K562 (cell line): ENCODE data around the gene DDX54. TPM values are rescaled to one million over a fixed set of nuclear protein-coding genes. Genes with fewer than 3 reads are reported as not detected.

ENCODE experiments used
- ATAC-seq: fragments of 200-7000 bp; cut with Tn5 transposase; 3 replicates; pipeline ENCODE4 v1.9.1; 2020; ENCODE audit warnings: moderate library complexity
- BruUV-seq: library from RNA; stranded (reverse); fragments of 400-500 nt; replicated peaks from 2 replicates; lab custom pipeline; 2021; lab: Mats Ljungman, UMichigan
- CTCF ChIA-PET: fragments of 300-600 bp; formaldehyde crosslinking; extraction: SDS; loops from one replicate; lab custom pipeline; 2021; ENCODE audit warnings: low intra/inter-chr PET ratio; lab: Yijun Ruan, JAX
- POLR2A ChIA-PET: fragments of 300-600, 350-650 bp; sonication (Branson Sonifier 250); formaldehyde crosslinking; extraction: SDS; loops from one replicate; lab custom pipeline; 2021; ENCODE audit warnings: antibody characterized with exemption, inconsistent platforms; lab: Yijun Ruan, JAX
- DNase-seq, 4 experiments: peaks; one replicate each; pipeline versions ENCODE4 v3.0.0 to v3.0.0-alpha.2; 2011 to 2018; ENCODE audit warnings: low spot score in 3 of 4, mixed read lengths in 3 of 4; ENCODE audit errors: extremely low read depth in 1 of 4
- FAIRE-seq: peaks from 2 replicates; lab custom pipeline; 2011; peaks lifted over from hg19 to GRCh38; lab: Jason Lieb, UNC
- H2AFZ ChIP-seq: 2 replicates; pipeline ENCODE4 v1.6.0; 2011; ENCODE audit warnings: low read depth, low read length, control low read depth, inconsistent platforms
- H3K27ac ChIP-seq: fragments of 200-600 bp; 3 replicates; pipeline ENCODE4 v1.8.0; 2011; ENCODE audit warnings: low read depth, mild to moderate bottlenecking, control low read depth, inconsistent platforms, low read length, moderate library complexity, mixed read lengths; ENCODE audit errors: extremely low read depth
- H3K27me3 ChIP-seq, 2 experiments: fragments of 300-600 bp in 1 of 2; 2 replicates in 1 of 2; 3 replicates in 1 of 2; pipeline versions ENCODE4 v1.6.0 to v1.8.0; 2011; ENCODE audit warnings: inconsistent platforms in 2 of 2, low read length in 2 of 2, mild to moderate bottlenecking in 1 of 2, mixed read lengths in 1 of 2, moderate library complexity in 1 of 2; ENCODE audit not compliant: control insufficient read depth in 2 of 2, insufficient read depth in 2 of 2
- H3K36me3 ChIP-seq: fragments of 300-600 bp; 3 replicates; pipeline ENCODE4 v1.8.0; 2011; ENCODE audit warnings: mild to moderate bottlenecking, low read length, inconsistent platforms; ENCODE audit not compliant: control insufficient read depth, insufficient read depth
- H3K4me1 ChIP-seq, 2 experiments: fragments of 200-600 bp in 1 of 2; replicated peaks in 1 of 2; 2 replicates in 1 of 2; 3 replicates in 1 of 2; pipeline versions ENCODE4 v1.5.1 to v1.8.0; 2011; ENCODE audit warnings: inconsistent platforms in 2 of 2, low read length in 2 of 2, mild to moderate bottlenecking in 1 of 2, mixed read lengths in 1 of 2, moderate library complexity in 1 of 2; ENCODE audit not compliant: control insufficient read depth in 2 of 2, insufficient read depth in 2 of 2
- H3K4me2 ChIP-seq: 2 replicates; pipeline ENCODE4 v1.6.1; 2011; ENCODE audit warnings: low read length, control low read depth, inconsistent platforms, mixed read lengths; ENCODE audit not compliant: insufficient read depth
- H3K4me3 ChIP-seq: fragments of 200-600 bp; sonication (generic), shearing (Covaris generic); 2 replicates; pipeline ENCODE4 v1.5.1; 2016; ENCODE audit warnings: control low read depth, inconsistent platforms
- H3K79me2 ChIP-seq: fragments of 200-600 bp; 3 replicates; pipeline ENCODE4 v1.8.0; 2011; ENCODE audit warnings: low read length, inconsistent platforms; ENCODE audit not compliant: control insufficient read depth, insufficient read depth
- H3K9ac ChIP-seq, 2 experiments: 2 replicates each; pipeline versions ENCODE4 v1.6.0 to v1.6.1; 2011; ENCODE audit warnings: low read depth in 2 of 2, low read length in 2 of 2, control low read depth in 1 of 2, inconsistent platforms in 1 of 2, mild to moderate bottlenecking in 1 of 2, mixed read lengths in 1 of 2; ENCODE audit not compliant: insufficient read depth in 1 of 2
- H3K9me1 ChIP-seq: one replicate; pipeline ENCODE4 v1.6.0; 2011; ENCODE audit warnings: inconsistent platforms, mild to moderate bottlenecking, low read length, moderate library complexity; ENCODE audit not compliant: control insufficient read depth, insufficient read depth
- H3K9me3 ChIP-seq: replicated peaks from 2 replicates; pipeline ENCODE4 v1.5.1; 2011; ENCODE audit warnings: low read depth, low read length, inconsistent platforms; ENCODE audit not compliant: control insufficient read depth, insufficient read depth
- H4K20me1 ChIP-seq: replicated peaks from 2 replicates; pipeline ENCODE4 v1.6.1; 2011; ENCODE audit warnings: low read length, inconsistent platforms, mixed read lengths; ENCODE audit not compliant: control insufficient read depth, insufficient read depth
- BCOR ChIP-seq: fragments of 450-650 bp; IDR thresholded peaks from 2 replicates; pipeline ENCODE4 v1.6.1; 2016
- CBX3 ChIP-seq, 2 experiments: IDR thresholded peaks; 1 replicate in 1 of 2; 2 replicates in 1 of 2; pipeline ENCODE4 v1.6.1; 2012; ENCODE audit warnings: inconsistent platforms in 2 of 2, low read length in 2 of 2, borderline replicate concordance in 1 of 2, control low read depth in 1 of 2
- SPI1 ChIP-seq: IDR thresholded peaks from 2 replicates; pipeline ENCODE4 v1.6.1; 2011; ENCODE audit warnings: low read depth, low read length, control low read depth, borderline replicate concordance
- TCF3 ChIP-seq: sonication (generic); formaldehyde crosslinking; IDR thresholded peaks from 2 replicates; pipeline ENCODE4 v1.4.0; 2020; ENCODE audit warnings: mild to moderate bottlenecking, missing genetic modification reagents
- WGBS: fragments of 100-300 bp; shearing (Covaris generic); methylation state at CpG from one replicate; pipeline ENCODE4 v1.1.6; 2016; ENCODE audit warnings: low coverage, mixed read lengths; ENCODE audit not compliant: insufficient coverage; ENCODE audit errors: missing lambda C conversion rate; 5-methylcytosine and 5-hydroxymethylcytosine counted together
- in situ Hi-C: fragments of 300-500 bp; cut with MboI; formaldehyde crosslinking; loops from 4 replicates; pipeline ENCODE4 v1.15.0; 2018; ENCODE audit warnings: inconsistent platforms, mixed read lengths
- intact Hi-C: fragments of 100-400 bp; cut with micrococcal nuclease; formaldehyde crosslinking; loops from 2 replicates; pipeline ENCODE4 v1.14.2; 2022
- polyA plus RNA-seq, 8 experiments: library from polyadenylated mRNA; depleted of rRNA in 4 of 8; stranded (reverse) in 5 of 8; unstranded in 3 of 8; fragments of >200 nt; fragmentation: Nextera tagmentation in 2 of 8; fragmentation: Illumina TruSeq in 1 of 8; extraction: Ambion mirVana in 2 of 8; extraction: Trizol in 1 of 8; gene quantifications; 2 replicates each; pipeline versions ENCODE4 v1.2.1 to v1.2.3, GENCODE V29; 2011 to 2014; ENCODE audit warnings: inconsistent platforms in 1 of 8, missing spikeins in 1 of 8
- total RNA-seq, 7 experiments: library from RNA; depleted of rRNA in 6 of 7; stranded (reverse); fragments of >200 nt in 6 of 7; fragmentation: Illumina TruSeq in 2 of 7; extraction: Trizol in 2 of 7; gene quantifications; 2 replicates each; pipeline versions ENCODE4 v1.2.1 to v1.2.3, GENCODE V29; 2011 to 2021; ENCODE audit warnings: low replicate concordance in 1 of 7

Gene DDX54
- total and polyA plus RNA-seq, 9 of the 15 experiments (the other 6 are each of a cell fraction or from before 2014, with no cell fraction given), result 1.4 to 135 (median 51.4) TPM

DNA sequence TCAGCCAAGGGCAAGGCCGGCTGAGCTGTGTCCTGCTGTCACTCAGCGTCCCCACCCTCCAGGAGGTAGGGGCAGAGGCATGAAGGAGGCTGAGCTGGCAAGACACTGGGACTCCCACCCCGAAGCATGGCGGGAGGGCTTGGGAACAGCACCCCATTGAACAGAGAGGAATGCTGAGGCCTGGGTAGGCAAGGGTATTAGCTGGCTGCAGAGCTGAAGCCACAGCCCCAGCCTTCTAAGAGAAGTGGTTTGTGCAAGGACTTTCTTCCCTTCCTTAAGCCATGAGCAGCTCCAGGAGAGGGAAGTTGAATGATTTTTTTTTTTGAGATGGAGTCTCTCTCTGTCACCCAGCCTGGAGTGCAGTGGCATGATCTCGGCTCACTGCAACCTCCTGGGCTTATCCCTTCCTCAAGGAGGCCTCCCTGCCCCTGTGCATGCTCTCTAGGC, 42.4 kb downstream of the DDX54 start:
- BruUV-seq, result no TSS peak
- Histone ChIP-seq H3K4me1 (peaks cover 0 to 5% of the 10 kb centered on the region in 2 experiments; a peak in 2 of 5 replicates), H3K9me1 (no peaks in the 10 kb centered on the region), H2AFZ (no peak overlapping the region), H3K79me2 (no peaks in the 10 kb centered on the region), H3K27ac (no peak overlapping the region), H3K36me3 (no peaks in the 10 kb centered on the region), H3K9me3 (no peaks in the 10 kb centered on the region)
- POLR2A ChIA-PET, result interaction anchor here (0.6 kb wide), 1 partner anchor 1133 kb away, joined by 3 read pairs; no protein-coding TSS in a partner anchor
- TF ChIP-seq BCOR (peak; percentile 10; the same call in 1 of the 2 replicates), TCF3 (CRISPR knock-in tag) (no peak)
- TF ChIP-seq, all 486 proteins: peak for 1
- H4K20me1 ChIP-seq, result no peaks in the 10 kb centered on the region
- CTCF ChIA-PET, result no interaction called here
- 26% methylated on average over 5 of the region's 5 CpGs for WGBS
- no peak for ATAC-seq
- H3K9ac ChIP-seq, result no peak overlapping the region
- in situ Hi-C loops, result no loop called here
- no peak overlapping the region for H3K4me2 ChIP-seq
- no peak for DNase-seq
- intact Hi-C loops, result no loop called here
- no peak for FAIRE-seq
- H3K27me3 ChIP-seq, result peaks cover 0 to 4% of the 10 kb centered on the region in 2 experiments; a peak in 1 of 5 replicates
- H3K4me3 ChIP-seq, result no peak overlapping the region

DNA sequence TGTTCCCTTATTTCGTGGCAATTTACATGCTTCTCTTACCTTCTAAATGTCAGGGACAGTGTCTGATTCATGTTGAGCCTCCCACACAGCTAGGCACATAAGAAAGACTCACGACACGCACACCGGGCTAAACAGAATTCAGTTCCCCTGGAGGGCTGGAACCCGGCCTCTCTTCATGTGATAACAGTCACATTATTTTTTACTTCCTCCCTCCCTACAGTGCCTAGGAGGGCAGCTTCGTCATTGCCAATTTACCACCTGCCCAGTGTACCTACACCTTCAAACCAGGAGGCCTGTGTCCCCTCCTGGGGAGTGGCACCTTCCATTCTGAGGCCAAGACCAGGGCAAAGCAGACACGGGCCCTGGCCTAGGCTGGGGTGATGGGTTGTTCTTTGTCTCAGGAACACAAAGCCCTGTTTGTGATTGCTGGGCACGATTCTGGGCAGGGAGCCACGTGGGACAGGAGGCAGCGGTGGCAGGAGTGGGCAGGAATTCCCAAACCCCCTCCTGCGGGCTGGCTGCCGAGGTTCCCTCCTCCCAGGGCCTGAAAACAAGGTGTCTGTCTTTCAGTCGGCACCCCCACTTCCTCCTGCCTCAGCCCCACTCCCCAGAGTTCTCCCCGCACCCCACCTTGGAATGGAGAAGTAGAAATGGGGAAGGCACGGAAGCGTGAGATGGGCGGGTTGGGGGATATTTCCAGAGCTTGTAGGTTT, 42.9 kb downstream of the DDX54 start:
- in situ Hi-C loops (no loop called here), intact Hi-C loops (no loop called here)
- CTCF ChIA-PET, result no interaction called here
- Histone ChIP-seq H3K36me3 (no peaks in the 10 kb centered on the region), H4K20me1 (no peaks in the 10 kb centered on the region), H3K4me1 (peaks cover 0 to 5% of the 10 kb centered on the region in 2 experiments; a peak in 2 of 5 replicates), H2AFZ (no peak overlapping the region; the same call in 1 of the 2 replicates), H3K27me3 (peaks cover 0 to 4% of the 10 kb centered on the region in 2 experiments; a peak in 1 of 5 replicates), H3K79me2 (no peaks in the 10 kb centered on the region), H3K4me3 (no peak overlapping the region), H3K9me3 (no peaks in the 10 kb centered on the region), H3K4me2 (no peak overlapping the region), H3K9ac (no peak overlapping the region), H3K27ac (no peak overlapping the region), H3K9me1 (no peaks in the 10 kb centered on the region)
- POLR2A ChIA-PET, result interaction anchor here (0.6 kb wide), 1 partner anchor 1133 kb away, joined by 3 read pairs; no protein-coding TSS in a partner anchor
- DNase-seq (no peak), ATAC-seq (no peak), FAIRE-seq (peak; percentile 49)
- peak; percentile 19; the same call in 1 of the 2 replicates for TF ChIP-seq SPI1
- TF ChIP-seq CBX3 (IDR thresholded peaks at IDR 0.05; ENCODE audit: borderline replicate concordance in 1 of 2, low read length in 2 of 2), result no peak
- BruUV-seq, result no TSS peak
- 26% methylated on average over 16 of the region's 17 CpGs for WGBS
